ENCODE data around the gene SPHK2. TPM values are rescaled to one million over a fixed set of nuclear protein-coding genes. Genes with fewer than 3 reads are reported as not detected.

Gene SPHK2
- total RNA-seq, 1 donor from 2014 or later: 30.9 TPM

DNA sequence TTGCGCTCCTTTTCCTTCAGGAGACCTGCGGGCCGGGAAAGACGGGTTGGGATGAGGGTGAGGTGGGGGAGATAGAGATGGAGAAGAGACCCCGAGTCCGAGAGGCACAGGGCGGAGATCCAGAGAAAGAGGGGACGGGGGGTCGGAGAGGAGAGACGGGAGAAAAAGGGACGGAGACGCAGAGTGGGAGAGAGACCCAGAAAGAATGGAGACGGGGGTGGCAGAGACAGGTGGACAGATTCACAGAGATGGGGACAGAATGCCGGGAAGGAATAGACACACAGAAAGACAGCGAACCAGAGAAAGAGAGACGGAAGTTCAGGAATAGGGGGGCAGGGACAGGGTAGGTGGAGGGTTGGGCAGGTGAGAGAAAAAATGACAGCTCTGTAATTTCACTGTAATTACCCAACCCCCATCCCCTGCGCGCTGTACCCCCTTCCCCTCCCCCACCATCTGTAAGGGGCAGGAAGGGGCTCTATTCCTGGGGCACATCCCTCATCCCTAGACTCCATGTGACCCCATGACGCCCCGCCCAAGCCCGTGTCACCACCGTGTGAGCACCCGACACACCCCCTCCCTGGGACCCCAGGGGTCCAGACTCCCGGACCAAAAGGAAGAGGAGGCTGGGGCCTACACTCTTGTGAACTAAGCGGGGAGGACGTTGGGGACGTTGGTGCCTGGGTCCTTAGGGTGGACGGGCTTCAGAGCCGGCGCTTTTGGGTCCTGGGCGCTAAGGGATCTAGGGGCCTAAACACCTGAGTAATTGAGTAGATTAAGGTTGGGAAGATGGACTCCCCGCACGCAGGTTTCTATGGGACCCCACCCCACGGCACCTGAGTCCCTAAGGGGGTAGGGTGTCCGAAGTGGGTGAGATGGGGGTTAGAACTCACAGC is 16.9 kb downstream of the SPHK2 start:
- intact Hi-C loops (cut with micrococcal nuclease): loop anchor here (5.0 to 10.0 kb wide), 2 partner anchors 274 to 329 kb away; partner anchors contain the start of genes FTL, SYNGR4 and TMEM143

DNA sequence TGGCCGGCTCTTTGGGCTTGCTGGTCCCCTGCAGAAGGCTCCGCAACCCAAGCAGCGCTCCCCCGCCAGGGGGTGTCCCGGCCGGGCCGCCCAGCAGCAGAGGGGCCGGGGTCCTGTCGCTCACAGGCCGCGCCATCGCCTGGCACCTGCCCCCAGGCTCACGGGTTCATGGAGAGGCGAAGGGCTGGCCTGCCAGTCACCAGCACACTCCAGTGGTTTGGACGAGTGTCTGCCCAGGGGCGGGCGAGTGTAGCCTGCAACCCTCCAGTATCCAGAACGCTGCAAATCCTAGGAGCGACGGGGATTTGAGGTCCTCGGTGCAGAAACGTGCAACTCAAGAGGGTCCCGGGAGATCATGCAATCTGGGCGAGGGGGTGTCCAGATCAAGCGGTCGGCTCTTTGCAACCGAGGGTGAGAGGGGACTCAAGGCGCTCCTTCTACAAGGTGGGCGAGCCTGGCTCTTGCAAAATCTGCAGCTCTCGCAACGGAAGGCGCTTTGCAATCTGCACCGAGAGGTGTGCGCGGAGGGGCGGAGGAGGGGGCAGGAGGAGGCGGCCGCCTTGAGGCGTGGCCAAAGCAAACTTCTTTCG is 17.6 kb downstream of the SPHK2 start, which contains the start of gene DBP:
TSS of gene DBP (minus strand) at position 521 of the 590 bp plus-strand sequence. CDS start at position 136, 385 bp downstream.
- intact Hi-C loops (cut with micrococcal nuclease): loop anchor here (1.0 to 10.0 kb wide), 5 partner anchors 18 to 328 kb away; partner anchors contain the start of genes FTL, RPL18, SPHK2 and SYNGR4

- intact Hi-C loops (cut with micrococcal nuclease): loop anchor here (1.0 to 10.0 kb wide), 5 partner anchors 18 to 327 kb away; partner anchors contain the start of genes FTL, RPL18, SPHK2 and SYNGR4
Observed at GRCh38 chr19:48637449-48637947, 18.2 kb downstream of the SPHK2 start.

GRCh38 chr19:48637948-48638830 is 18.9 kb downstream of the SPHK2 start:
- intact Hi-C loops (cut with micrococcal nuclease): loop anchor here (1.0 to 10.0 kb wide), 6 partner anchors 8 to 327 kb away; partner anchors contain the start of genes CA11, FTL, RPL18 and SPHK2

DNA sequence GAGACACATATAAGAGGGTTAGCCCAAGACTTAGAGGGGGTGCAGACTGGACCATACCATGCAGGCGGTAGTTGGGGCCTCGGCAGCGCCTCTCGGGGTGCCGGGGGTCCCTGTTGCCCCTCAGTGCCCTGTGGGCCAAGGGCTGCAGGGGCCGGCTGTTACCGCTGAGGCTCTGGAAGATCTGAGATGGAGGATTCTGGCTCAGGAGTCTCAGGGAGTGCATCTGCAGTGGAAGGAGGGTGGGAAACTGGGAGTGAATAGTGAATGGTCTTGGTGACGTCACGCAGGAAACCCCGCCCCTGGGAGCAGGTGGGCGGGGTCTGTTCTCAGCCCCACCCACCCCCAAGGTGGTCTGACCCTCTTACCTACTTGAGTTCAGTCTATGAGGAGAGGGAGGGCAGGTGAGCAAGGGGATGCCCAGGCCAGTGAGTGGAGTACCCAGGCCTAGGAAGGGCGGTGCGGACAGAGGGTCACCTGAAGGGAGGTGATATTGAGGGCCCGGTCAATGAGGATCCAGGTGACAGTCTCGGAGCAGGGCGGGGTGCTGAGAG is 19.6 kb downstream of the SPHK2 start:
- intact Hi-C loops (cut with micrococcal nuclease): loop anchor here (1.0 to 10.0 kb wide), 3 partner anchors 7 to 326 kb away; partner anchors contain the start of genes CA11, FTL, SYNGR4 and TMEM143

GRCh38 chr19:48639483-48640375 is 20.4 kb downstream of the SPHK2 start:
- intact Hi-C loops (cut with micrococcal nuclease): loop anchor here (5.0 to 10.0 kb wide), 2 partner anchors 277 to 325 kb away; partner anchors contain the start of genes FTL, SYNGR4 and TMEM143

DNA sequence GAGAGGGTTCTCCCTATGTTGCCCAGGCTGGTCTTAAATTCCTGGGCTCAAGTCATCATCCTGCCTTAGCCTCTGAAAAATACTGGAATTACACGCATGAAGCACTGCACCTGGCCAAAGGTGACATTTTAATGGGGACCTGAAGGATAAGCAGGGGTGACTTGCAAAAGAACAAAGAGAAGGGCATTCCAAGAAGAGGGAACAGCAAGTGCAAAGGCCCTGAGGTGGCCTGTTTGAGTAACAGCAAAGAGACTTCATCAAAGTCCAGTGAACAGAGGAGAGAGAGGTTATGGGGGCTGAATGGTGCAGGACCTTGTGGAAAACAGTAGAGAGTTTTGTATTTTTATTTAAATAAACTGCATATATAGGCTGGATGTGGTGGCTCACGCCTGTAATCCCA is 22.5 kb downstream of the SPHK2 start:
- intact Hi-C loops (cut with micrococcal nuclease): no loop called here

- intact Hi-C loops (cut with micrococcal nuclease): no loop called here
Observed at GRCh38 chr19:48642862-48643261, 23.6 kb downstream of the SPHK2 start.

DNA sequence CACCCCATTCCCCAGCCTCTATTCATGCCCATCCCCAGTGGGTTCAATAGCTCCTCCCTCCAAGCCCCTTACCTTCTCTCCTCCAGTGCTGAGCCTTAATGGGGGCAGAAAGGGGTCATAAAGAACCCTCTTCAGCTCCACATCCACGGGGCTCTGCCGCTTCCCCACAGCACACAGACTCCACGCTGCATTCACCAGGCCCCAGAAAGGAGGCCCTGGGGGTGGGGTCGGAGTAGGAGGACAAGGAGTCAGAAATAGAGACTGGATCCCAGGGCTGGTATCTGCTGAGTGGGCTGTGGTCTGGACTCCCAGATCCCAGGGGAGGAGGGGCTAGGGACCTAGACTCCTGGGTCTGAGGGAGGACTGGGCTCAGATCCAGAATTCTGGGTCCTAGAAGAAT is 25.0 kb downstream of the SPHK2 start:
- intact Hi-C loops (cut with micrococcal nuclease): no loop called here

- intact Hi-C loops (cut with micrococcal nuclease): no loop called here
Observed at GRCh38 chr19:48644839-48645619, 25.7 kb downstream of the SPHK2 start.

DNA sequence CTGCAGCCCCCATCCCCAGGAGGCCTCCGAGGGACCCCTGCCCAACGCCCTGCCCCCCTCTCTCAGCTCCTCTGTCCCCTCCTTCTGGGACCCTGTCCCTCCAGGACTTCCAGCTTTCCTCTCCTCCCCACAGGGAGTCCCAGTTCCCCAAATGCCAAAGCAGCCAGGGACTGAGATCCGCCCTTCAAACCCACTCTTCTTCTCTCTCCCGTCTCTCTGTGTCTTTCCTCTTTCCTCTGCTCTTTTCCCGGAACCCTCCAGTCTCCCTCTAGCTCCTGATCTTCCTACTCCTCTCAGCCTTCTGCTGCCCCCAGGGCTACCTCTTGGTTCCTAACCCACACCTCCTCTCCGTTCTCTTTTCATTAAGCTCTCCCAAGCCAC is 26.3 kb downstream of the SPHK2 start:
- intact Hi-C loops (cut with micrococcal nuclease): no loop called here

GRCh38 chr19:48646001-48646721 is 26.9 kb downstream of the SPHK2 start, which contains the start of gene CA11:
TSS of gene CA11 (minus strand) at chr19:48646187. CDS start at chr19:48645632, 555 bp downstream.
- intact Hi-C loops (cut with micrococcal nuclease): loop anchor here (1.0 to 2.0 kb wide), 6 partner anchors 8 to 189 kb away; no protein-coding TSS in a partner anchor

DNA sequence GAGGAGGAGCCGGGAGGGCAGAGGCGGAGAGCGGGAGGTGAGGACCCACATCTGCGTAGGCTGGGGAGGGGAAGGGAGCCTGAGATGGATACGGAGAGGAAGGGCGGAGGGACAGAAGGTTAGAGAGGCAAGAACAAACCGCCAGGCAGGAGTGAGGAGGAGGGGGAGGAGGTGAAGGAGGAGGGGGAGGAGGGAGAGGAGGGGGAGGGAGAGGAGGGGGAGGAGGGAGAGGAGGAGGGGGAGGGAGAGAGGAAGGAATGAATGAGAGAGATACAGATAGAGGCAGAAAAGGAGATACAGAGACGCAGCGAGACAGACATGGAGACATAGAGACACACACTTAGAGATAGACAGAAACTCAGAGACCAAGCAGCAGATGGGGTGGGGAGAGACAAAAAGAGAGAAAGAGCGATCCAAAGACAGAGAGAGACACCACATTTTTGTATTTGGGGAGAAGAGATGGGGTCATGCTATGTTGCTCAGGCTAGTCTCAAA is 27.5 kb downstream of the SPHK2 start:
- intact Hi-C loops (cut with micrococcal nuclease): loop anchor here (1.0 to 2.0 kb wide), 6 partner anchors 8 to 189 kb away; no protein-coding TSS in a partner anchor

- intact Hi-C loops (cut with micrococcal nuclease): no loop called here
Observed at GRCh38 chr19:48648134-48648533, 28.8 kb downstream of the SPHK2 start.

- intact Hi-C loops (cut with micrococcal nuclease): no loop called here
Observed at GRCh38 chr19:48650974-48651682, 31.8 kb downstream of the SPHK2 start.

DNA sequence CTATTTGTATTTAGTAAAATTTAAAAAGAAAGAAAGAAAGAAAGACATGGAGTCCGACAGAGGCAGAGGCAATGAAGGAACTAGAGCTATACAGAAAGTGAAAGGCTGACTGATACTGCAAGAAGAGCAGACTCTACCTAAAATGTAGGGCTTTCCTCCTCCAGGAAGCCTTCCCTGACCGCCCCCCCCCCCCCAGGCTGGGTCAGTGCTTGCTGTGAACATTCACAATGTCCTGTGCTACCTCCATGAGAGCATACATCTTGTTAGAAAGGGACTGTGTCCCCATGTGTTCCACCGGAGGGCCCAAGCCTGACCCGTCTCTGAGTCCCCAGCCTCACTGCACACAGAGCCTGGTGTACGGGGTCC is 32.4 kb downstream of the SPHK2 start:
- intact Hi-C loops (cut with micrococcal nuclease): no loop called here
